H1 (cell line): Measurements from ENCODE around the gene NFASC. TPM values are rescaled to one million over a fixed set of nuclear protein-coding genes. Genes with fewer than 3 reads are reported as not detected.

Experiments used
- TAF1 ChIP-seq: IDR thresholded peaks from 2 replicates; pipeline ENCODE4 v1.6.1; 2011; ENCODE audit warnings: mild to moderate bottlenecking, low read depth, low read length
- polyA plus RNA-seq, 7 experiments: library from polyadenylated mRNA; depleted of rRNA in 3 of 7; stranded (reverse) in 5 of 7; unstranded in 2 of 7; fragments of >200 nt in 5 of 7; fragments of 200-250 nt in 2 of 7; gene quantifications; 1 replicate in 5 of 7; 2 replicates in 1 of 7; 4 replicates in 1 of 7; pipeline versions ENCODE4 v1.2.1 to v1.2.3, GENCODE V29; 2011 to 2013; ENCODE audit warnings: missing spikeins in 2 of 7, mixed read lengths in 2 of 7
- total RNA-seq: library from RNA; stranded (reverse); fragmentation: NEBNext Ultra II Directional; extraction: Animal tissue kit (Norgen Biotek cat#: 25700); gene quantifications from 2 replicates; pipeline ENCODE4 v1.2.1, GENCODE V29; 2021

Gene NFASC
- total and polyA plus RNA-seq, 2 of the 8 experiments (the other 6 are each of a cell fraction or from before 2014, with no cell fraction given) = 5.0 to 15.2 TPM

DNA sequence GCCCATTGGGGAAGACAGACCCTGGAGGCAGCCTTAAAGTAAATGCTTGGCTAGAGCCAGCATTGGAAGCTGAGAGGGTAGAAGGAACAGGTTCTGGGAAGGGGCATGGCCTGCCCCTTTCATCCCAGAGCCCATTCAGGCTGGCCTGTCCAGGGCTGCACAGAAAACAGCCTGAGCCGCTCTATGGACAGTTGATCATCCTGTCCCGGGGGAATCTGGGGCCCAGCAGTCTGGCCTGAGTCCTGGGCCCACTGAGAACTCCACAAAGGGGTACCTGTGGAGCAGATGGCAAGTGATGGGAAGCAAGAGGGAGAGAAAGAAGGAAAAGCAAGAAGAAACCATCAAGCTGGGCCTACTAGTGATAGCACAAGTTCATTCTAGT, 200.4 kb downstream of the NFASC start (continued):
- no peak for TF ChIP-seq TAF1
